ENCODE data around the gene ZNF684. TPM values are rescaled to one million over a fixed set of nuclear protein-coding genes. Genes with fewer than 3 reads are reported as not detected.
"Not testable (repeated sequence)": the region's sequence is repeated elsewhere in the genome, so short reads cannot be mapped to it uniquely, and the experiment has no call there.

The ZNF684 gene
- total and polyA plus RNA-seq, 3 donors from 2014 or later: 5.3 to 9.9 (median 8.9) TPM

DNA sequence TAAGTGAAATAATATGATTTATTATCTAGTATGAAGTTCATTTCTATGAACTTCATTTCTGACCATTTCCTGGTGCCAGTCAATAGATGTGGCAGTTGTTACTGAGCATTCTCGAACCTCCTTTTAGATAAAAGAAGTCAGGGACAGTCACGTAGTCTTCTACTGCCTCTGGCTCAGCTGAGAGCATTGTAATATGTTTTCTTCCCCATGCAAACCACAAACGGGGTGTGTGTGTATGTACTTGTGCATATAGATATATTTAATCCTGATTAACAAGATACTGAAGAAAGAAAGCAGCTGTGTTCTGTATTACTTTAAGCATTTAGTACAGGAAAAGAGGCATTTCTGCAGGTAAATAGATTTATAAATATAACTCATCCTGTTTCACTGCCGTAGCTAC is 21.6 kb downstream of the ZNF684 start:
- intact Hi-C loops (cut with DNase I; ENCODE audit: low total_unique reads): no loop called here
- TF ChIP-seq POLR2A (IDR thresholded peaks at IDR 0.05): no peak
- TF ChIP-seq, protein P1, sequence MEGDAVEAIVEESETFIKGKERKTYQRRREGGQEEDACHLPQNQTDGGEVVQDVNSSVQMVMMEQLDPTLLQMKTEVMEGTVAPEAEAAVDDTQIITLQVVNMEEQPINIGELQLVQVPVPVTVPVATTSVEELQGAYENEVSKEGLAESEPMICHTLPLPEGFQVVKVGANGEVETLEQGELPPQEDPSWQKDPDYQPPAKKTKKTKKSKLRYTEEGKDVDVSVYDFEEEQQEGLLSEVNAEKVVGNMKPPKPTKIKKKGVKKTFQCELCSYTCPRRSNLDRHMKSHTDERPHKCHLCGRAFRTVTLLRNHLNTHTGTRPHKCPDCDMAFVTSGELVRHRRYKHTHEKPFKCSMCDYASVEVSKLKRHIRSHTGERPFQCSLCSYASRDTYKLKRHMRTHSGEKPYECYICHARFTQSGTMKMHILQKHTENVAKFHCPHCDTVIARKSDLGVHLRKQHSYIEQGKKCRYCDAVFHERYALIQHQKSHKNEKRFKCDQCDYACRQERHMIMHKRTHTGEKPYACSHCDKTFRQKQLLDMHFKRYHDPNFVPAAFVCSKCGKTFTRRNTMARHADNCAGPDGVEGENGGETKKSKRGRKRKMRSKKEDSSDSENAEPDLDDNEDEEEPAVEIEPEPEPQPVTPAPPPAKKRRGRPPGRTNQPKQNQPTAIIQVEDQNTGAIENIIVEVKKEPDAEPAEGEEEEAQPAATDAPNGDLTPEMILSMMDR (IDR thresholded peaks at IDR 0.05): no peak
- 32 to 42% methylated on average over 4 of the region's 4 CpGs for WGBS, 2 donors

DNA sequence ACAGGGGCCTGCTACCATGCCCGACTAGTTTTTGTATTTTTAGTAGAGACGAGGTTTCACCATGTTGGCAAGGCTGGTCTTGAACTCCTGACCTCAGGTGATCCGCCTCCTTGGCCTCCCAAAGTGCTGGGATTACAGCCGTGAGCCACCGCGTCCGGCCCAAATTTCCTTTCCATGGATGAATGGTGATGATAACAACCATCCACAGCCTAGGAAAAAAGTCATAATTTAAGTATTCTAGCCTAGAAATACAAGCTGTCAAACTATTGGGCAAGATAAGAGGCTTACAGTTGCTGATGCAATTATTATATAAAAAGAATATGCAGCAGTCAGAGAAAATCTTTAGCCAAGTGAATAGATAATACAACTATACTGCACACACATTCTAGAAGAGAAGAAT is 23.4 kb downstream of the ZNF684 start:
- H3K9me3 ChIP-seq; DNase-seq; H3K4me3 ChIP-seq; H3K27me3 ChIP-seq; intact Hi-C loops (cut with DNase I; ENCODE audit: low total_unique reads); H3K27ac ChIP-seq; H3K36me3 ChIP-seq (ENCODE audit: low read depth, missing control alignments); H3K4me1 ChIP-seq: not testable (repeated sequence)
- 80 to 81% methylated on average over 7 of the region's 7 CpGs for WGBS, 2 donors

More for the DNA sequence above, 21.6 kb downstream of the ZNF684 start:
- Histone ChIP-seq H3K4me3 (no peak overlapping the region), H3K36me3 (ENCODE audit: low read depth, missing control alignments) (no peaks in the 10 kb centered on the region), H3K27ac (no peak overlapping the region), H3K4me1 (no peaks in the 10 kb centered on the region), H3K27me3 (no peaks in the 10 kb centered on the region), H3K9me3 (no peaks in the 10 kb centered on the region)
- no peak for DNase-seq

DNA sequence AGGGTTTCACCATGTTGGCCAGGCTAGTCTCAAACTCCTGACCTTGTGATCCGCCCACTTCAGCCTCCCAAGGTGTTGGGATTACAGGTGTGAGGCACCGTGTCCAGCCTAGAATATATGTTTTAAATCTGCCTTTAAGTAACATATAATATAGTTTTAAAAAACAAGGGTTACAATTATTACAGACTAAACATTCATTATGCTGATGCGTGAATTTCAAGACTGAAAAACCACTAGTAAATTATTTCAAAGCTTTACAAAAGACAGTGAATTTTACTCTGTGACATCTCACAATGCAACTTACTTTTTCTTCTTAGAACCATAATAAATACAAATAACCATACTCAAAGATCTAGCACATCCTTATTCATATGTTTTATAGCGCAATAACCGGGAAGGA is 24.7 kb downstream of the ZNF684 start:
- Histone ChIP-seq H3K27me3 (no peaks in the 10 kb centered on the region), H3K4me3 (no peak overlapping the region), H3K4me1 (no peaks in the 10 kb centered on the region), H3K27ac (no peak overlapping the region), H3K36me3 (ENCODE audit: low read depth, missing control alignments) (no peaks in the 10 kb centered on the region), H3K9me3 (no peaks in the 10 kb centered on the region)
- no peak for DNase-seq
- TF ChIP-seq POLR2A (IDR thresholded peaks at IDR 0.05): no peak
- TF ChIP-seq, protein P1 (IDR thresholded peaks at IDR 0.05): no peak
- 66 to 78% methylated on average over 5 of the region's 5 CpGs for WGBS, 2 donors
- intact Hi-C loops (cut with DNase I; ENCODE audit: low total_unique reads): no loop called here

DNA sequence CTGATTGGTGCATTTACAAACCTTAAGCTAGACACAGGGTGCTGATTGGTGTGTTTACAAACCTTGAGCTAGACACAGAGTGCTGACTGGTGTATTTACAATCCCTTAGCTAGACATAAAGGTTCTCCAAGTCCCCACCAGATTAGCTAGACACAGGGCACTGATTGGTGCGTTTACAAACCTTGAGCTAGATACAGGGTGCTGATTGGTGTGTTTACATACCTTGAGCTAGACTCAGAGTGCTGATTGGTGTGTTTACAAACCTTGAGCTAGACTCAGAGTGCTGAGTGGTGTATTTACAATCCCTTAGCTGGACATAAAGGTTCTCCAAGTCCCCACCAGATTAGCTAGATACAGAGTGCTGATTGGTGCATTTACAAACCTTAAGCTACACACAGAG is 26.8 kb downstream of the ZNF684 start:
- H3K9me3 ChIP-seq; H3K27me3 ChIP-seq; H3K36me3 ChIP-seq (ENCODE audit: low read depth, missing control alignments); H3K4me1 ChIP-seq; intact Hi-C loops (cut with DNase I; ENCODE audit: low total_unique reads); H3K27ac ChIP-seq: not testable (repeated sequence)
- H3K4me3 ChIP-seq: peak overlapping the region in 1 of 2 donors; percentile 44
- WGBS, 2 donors: 67 to 89% methylated on average over 1 of the region's 1 CpG
- DNase-seq: peak; percentile 17

DNA sequence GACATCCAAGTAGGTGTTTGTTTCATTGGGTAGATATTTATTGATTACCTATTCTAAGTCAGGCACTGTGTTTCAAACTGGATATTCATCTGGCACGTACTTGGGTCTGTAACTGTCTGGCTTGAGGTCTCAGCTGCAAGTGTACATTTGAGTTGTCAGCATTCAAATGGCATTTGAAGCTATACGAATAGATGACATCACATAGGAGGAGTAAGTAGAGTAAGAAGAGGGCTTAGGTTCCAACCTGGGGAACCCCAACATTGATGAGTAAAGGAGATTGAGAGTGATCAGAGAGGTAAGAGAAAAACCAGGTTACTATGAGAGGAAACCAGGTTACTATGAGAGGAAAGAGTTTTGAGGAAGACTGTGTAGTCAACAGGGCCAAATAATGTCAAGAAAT is 30.7 kb downstream of the ZNF684 start:
- Histone ChIP-seq H3K36me3 (ENCODE audit: low read depth, missing control alignments) (no peaks in the 10 kb centered on the region), H3K27ac (no peak overlapping the region), H3K4me1 (no peaks in the 10 kb centered on the region), H3K9me3 (no peaks in the 10 kb centered on the region), H3K4me3 (no peak overlapping the region), H3K27me3 (no peaks in the 10 kb centered on the region)
- no peak for DNase-seq
- intact Hi-C loops (cut with DNase I; ENCODE audit: low total_unique reads): no loop called here
- 87 to 91% methylated on average over 2 of the region's 2 CpGs for WGBS, 2 donors
- TF ChIP-seq, protein P1 (IDR thresholded peaks at IDR 0.05): no peak
- TF ChIP-seq POLR2A (IDR thresholded peaks at IDR 0.05): no peak

DNA sequence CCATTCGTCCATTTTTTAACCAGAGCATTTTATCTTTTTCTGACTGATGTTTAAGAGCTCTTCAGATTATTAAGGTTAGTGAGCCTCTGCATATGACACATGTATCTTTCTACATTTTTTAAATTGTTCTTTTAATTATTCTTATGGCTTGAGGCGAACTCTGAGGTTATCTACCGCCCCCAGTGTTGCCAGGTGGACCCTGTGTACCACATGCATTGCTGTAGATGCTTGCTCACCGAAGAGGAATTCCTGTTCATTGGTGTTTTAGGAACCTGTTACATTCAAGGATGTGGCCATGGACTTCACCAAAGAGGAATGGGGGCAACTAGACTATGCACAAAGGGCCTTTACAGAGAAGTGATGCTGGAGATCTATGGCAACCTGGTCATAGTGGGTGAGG is 31.8 kb downstream of the ZNF684 start:
- TF ChIP-seq, protein P1 (IDR thresholded peaks at IDR 0.05): no peak
- TF ChIP-seq POLR2A (IDR thresholded peaks at IDR 0.05): no peak
- no peaks in the 10 kb centered on the region for H3K9me3 ChIP-seq
- no peak overlapping the region for H3K27ac ChIP-seq
- no peaks in the 10 kb centered on the region for H3K36me3 ChIP-seq (ENCODE audit: low read depth, missing control alignments)
- H3K4me1 ChIP-seq: no peaks in the 10 kb centered on the region
- no peak for DNase-seq
- intact Hi-C loops (cut with DNase I; ENCODE audit: low total_unique reads): no loop called here
- 82 to 92% methylated on average over 4 of the region's 4 CpGs for WGBS, 2 donors
- no peak overlapping the region for H3K4me3 ChIP-seq
- no peaks in the 10 kb centered on the region for H3K27me3 ChIP-seq

Measured in testis (tissue), 3 donors.